Activated CD8-positive, alpha-beta memory T cell treated with anti-CD3 and anti-CD28 coated beads, Interleukin-2, amount 10 ng/mL, durations not matched to agents 7 days and 5 days (primary cell): ENCODE data around the gene SCN11A. TPM values are rescaled to one million over a fixed set of nuclear protein-coding genes. Genes with fewer than 3 reads are reported as not detected.

Experiments
- ATAC-seq: fragments of 150-1000 bp; cut with Tn5 transposase; one replicate; pipeline ENCODE4 v1.10.0; 2021; ENCODE audit warnings: moderate library complexity
- CTCF ChIA-PET: fragments of 350-600 bp; sonication (Branson Sonifier 250); formaldehyde crosslinking; loops from one replicate; lab custom pipeline; 2021; ENCODE audit warnings: antibody characterized with exemption; lab: Charles Lee
- DNase-seq: peaks from one replicate; pipeline ENCODE4 v3.0.0-alpha.2; 2020
- H3K27ac Mint-ChIP-seq: one replicate; pipeline ENCODE4 v1.8.0; 2021; ENCODE audit warnings: mild to moderate bottlenecking, mixed read lengths
- H3K27me3 Mint-ChIP-seq: one replicate; pipeline ENCODE4 v1.8.0; 2021; ENCODE audit warnings: mixed read lengths
- H3K36me3 Mint-ChIP-seq: one replicate; pipeline ENCODE4 v1.8.0; 2021; ENCODE audit warnings: mild to moderate bottlenecking, mixed read lengths
- H3K4me1 Mint-ChIP-seq: one replicate; pipeline ENCODE4 v1.8.0; 2021; ENCODE audit warnings: mixed read lengths
- H3K4me3 Mint-ChIP-seq: one replicate; pipeline ENCODE4 v1.8.0; 2021; ENCODE audit warnings: mild to moderate bottlenecking, moderate library complexity, mixed read lengths
- H3K9me3 Mint-ChIP-seq: one replicate; pipeline ENCODE4 v1.8.0; 2022; ENCODE audit warnings: low read depth, mixed read lengths
- total RNA-seq, 2 experiments: library from RNA; stranded (reverse); gene quantifications; one replicate each; pipeline ENCODE4 v1.2.3, GENCODE V29; 2021

Gene SCN11A
- total RNA-seq, result under 1 TPM; 0.03 to 0.05 TPM

GRCh38 chr3:39051649-39052561, at the start of gene SCN11A, which contains the start of gene WDR48:
SCN11A (minus strand) TSS chr3:39051944; CDS start chr3:38950362, 101,582 bp downstream.
WDR48 (plus strand) TSS chr3:39052016; CDS start chr3:39052026, 10 bp downstream.
- H3K4me1 Mint-ChIP-seq, result peaks cover 37% of the 10 kb centered on the region
- no peaks in the 10 kb centered on the region for H3K36me3 Mint-ChIP-seq
- H3K27me3 Mint-ChIP-seq, result no peaks in the 10 kb centered on the region
- H3K4me3 Mint-ChIP-seq, result peak within 1 kb of the TSS; percentile 88
- DNase-seq (peak; percentile 97), ATAC-seq (peak; percentile 94)
- no peaks in the 10 kb centered on the region for H3K9me3 Mint-ChIP-seq
- CTCF ChIA-PET, result no interaction called here
- H3K27ac Mint-ChIP-seq, result peak within 1 kb of the TSS; percentile 96

- Mint-ChIP-seq H3K27me3 (no peaks in the 10 kb centered on the region), H3K4me1 (peaks cover 16% of the 10 kb centered on the region)
- CTCF ChIA-PET, result interaction anchor here (1.0 to 2.7 kb wide), 10 partner anchors 10 to 191 kb away, joined by 3 to 12 read pairs (median 4); no protein-coding TSS in a partner anchor
Measured at GRCh38 chr3:39101022-39101689, 49.4 kb upstream of the SCN11A start.

GRCh38 chr3:39100500-39100886, 48.7 kb upstream of the SCN11A start:
- no peaks in the 10 kb centered on the region for H3K27me3 Mint-ChIP-seq
- no peak for ATAC-seq
- H3K27ac Mint-ChIP-seq, result no peak overlapping the region
- H3K36me3 Mint-ChIP-seq, result no peaks in the 10 kb centered on the region
- CTCF ChIA-PET, result interaction anchor here (1.0 to 2.7 kb wide), 10 partner anchors 9 to 191 kb away, joined by 3 to 12 read pairs (median 4); no protein-coding TSS in a partner anchor
- no peak overlapping the region for H3K4me3 Mint-ChIP-seq
- DNase-seq, result no peak
- peaks cover 9% of the 10 kb centered on the region for H3K4me1 Mint-ChIP-seq
- H3K9me3 Mint-ChIP-seq, result no peaks in the 10 kb centered on the region

More at GRCh38 chr3:39101022-39101689, 49.4 kb upstream of the SCN11A start:
- no peak overlapping the region for H3K27ac Mint-ChIP-seq
- peak; percentile 61 for DNase-seq
- H3K4me3 Mint-ChIP-seq, result no peak overlapping the region
- no peaks in the 10 kb centered on the region for H3K9me3 Mint-ChIP-seq
- H3K36me3 Mint-ChIP-seq, result no peaks in the 10 kb centered on the region
- peak; percentile 80 for ATAC-seq

GRCh38 chr3:39099738-39100499, 48.2 kb upstream of the SCN11A start:
- peaks cover 4% of the 10 kb centered on the region for H3K36me3 Mint-ChIP-seq
- ATAC-seq, result no peak
- DNase-seq, result no peak
- peaks cover 4% of the 10 kb centered on the region for H3K4me1 Mint-ChIP-seq
- no peaks in the 10 kb centered on the region for H3K9me3 Mint-ChIP-seq
- no peak overlapping the region for H3K4me3 Mint-ChIP-seq
- H3K27ac Mint-ChIP-seq, result no peak overlapping the region
- H3K27me3 Mint-ChIP-seq, result no peaks in the 10 kb centered on the region
- CTCF ChIA-PET, result interaction anchor here (1.1 to 2.7 kb wide), 4 partner anchors 11 to 188 kb away, joined by 3 to 12 read pairs (median 6); no protein-coding TSS in a partner anchor

- Mint-ChIP-seq H3K4me3 (no peak overlapping the region), H3K9me3 (no peaks in the 10 kb centered on the region), H3K4me1 (peaks cover 4% of the 10 kb centered on the region), H3K27me3 (no peaks in the 10 kb centered on the region), H3K36me3 (peaks cover 8% of the 10 kb centered on the region), H3K27ac (no peak overlapping the region)
- DNase-seq, result no peak
- no peak for ATAC-seq
- CTCF ChIA-PET, result interaction anchor here (2.7 kb wide), 1 partner anchor 189 kb away, joined by 12 read pairs; no protein-coding TSS in a partner anchor
Measured at GRCh38 chr3:39099242-39099641, 47.5 kb upstream of the SCN11A start.

- Mint-ChIP-seq H3K27ac (no peak overlapping the region), H3K9me3 (no peaks in the 10 kb centered on the region), H3K27me3 (no peaks in the 10 kb centered on the region), H3K4me3 (no peak overlapping the region), H3K36me3 (peaks cover 13% of the 10 kb centered on the region), H3K4me1 (peaks cover 3% of the 10 kb centered on the region)
- ATAC-seq, result no peak
- no peak for DNase-seq
- CTCF ChIA-PET, result no interaction called here
Measured at GRCh38 chr3:39098473-39099000, 46.8 kb upstream of the SCN11A start.

- Mint-ChIP-seq H3K27me3 (no peaks in the 10 kb centered on the region), H3K9me3 (no peaks in the 10 kb centered on the region), H3K4me1 (peaks cover 2% of the 10 kb centered on the region), H3K4me3 (no peak overlapping the region), H3K36me3 (peaks cover 13% of the 10 kb centered on the region), H3K27ac (no peak overlapping the region)
- no peak for ATAC-seq
- CTCF ChIA-PET, result no interaction called here
- no peak for DNase-seq
Measured at GRCh38 chr3:39097716-39098472, 46.1 kb upstream of the SCN11A start.

GRCh38 chr3:39096775-39097174, 45.0 kb upstream of the SCN11A start:
- Mint-ChIP-seq H3K4me1 (peaks cover 2% of the 10 kb centered on the region), H3K4me3 (no peak overlapping the region), H3K27me3 (no peaks in the 10 kb centered on the region), H3K36me3 (peaks cover 17% of the 10 kb centered on the region), H3K9me3 (no peaks in the 10 kb centered on the region), H3K27ac (no peak overlapping the region)
- no peak for DNase-seq
- ATAC-seq, result no peak
- CTCF ChIA-PET, result interaction anchor here (2.0 kb wide), 1 partner anchor 192 kb away, joined by 7 read pairs; no protein-coding TSS in a partner anchor

GRCh38 chr3:39095778-39096177, 44.0 kb upstream of the SCN11A start:
- no peaks in the 10 kb centered on the region for H3K9me3 Mint-ChIP-seq
- DNase-seq (no peak), ATAC-seq (no peak)
- H3K4me1 Mint-ChIP-seq, result peaks cover 3% of the 10 kb centered on the region
- CTCF ChIA-PET, result interaction anchor here (0.8 to 2.0 kb wide), 2 partner anchors 193 to 196 kb away, joined by 3 to 7 read pairs; no protein-coding TSS in a partner anchor
- peaks cover 17% of the 10 kb centered on the region for H3K36me3 Mint-ChIP-seq
- no peaks in the 10 kb centered on the region for H3K27me3 Mint-ChIP-seq
- no peak overlapping the region for H3K27ac Mint-ChIP-seq
- H3K4me3 Mint-ChIP-seq, result no peak overlapping the region

- DNase-seq, result no peak
- Mint-ChIP-seq H3K4me1 (peaks cover 3% of the 10 kb centered on the region), H3K36me3 (peaks cover 17% of the 10 kb centered on the region), H3K4me3 (no peak overlapping the region), H3K9me3 (no peaks in the 10 kb centered on the region), H3K27ac (no peak overlapping the region), H3K27me3 (no peaks in the 10 kb centered on the region)
- no peak for ATAC-seq
- CTCF ChIA-PET, result interaction anchor here (0.9 to 2.0 kb wide), 2 partner anchors 11 to 198 kb away, joined by 4 to 5 read pairs; no protein-coding TSS in a partner anchor
Measured at GRCh38 chr3:39094851-39095677, 43.3 kb upstream of the SCN11A start.

GRCh38 chr3:39090922-39091321, 39.2 kb upstream of the SCN11A start:
- Mint-ChIP-seq H3K27me3 (no peaks in the 10 kb centered on the region), H3K36me3 (peaks cover 20% of the 10 kb centered on the region), H3K27ac (no peak overlapping the region), H3K4me1 (peaks cover 3% of the 10 kb centered on the region), H3K9me3 (no peaks in the 10 kb centered on the region), H3K4me3 (no peak overlapping the region)
- CTCF ChIA-PET, result interaction anchor here (1.1 to 2.4 kb wide), 2 partner anchors 10 to 99 kb away, joined by 4 to 5 read pairs; no protein-coding TSS in a partner anchor
- DNase-seq, result no peak
- peak; percentile 47 for ATAC-seq
